Lung (tissue), 16 donors: ENCODE results near the gene PRLR. TPM values are rescaled to one million over a fixed set of nuclear protein-coding genes. Genes with fewer than 3 reads are reported as not detected.
A peak's percentile ranks its signal among the peaks of the same experiment; 100 is the strongest.

Source experiments
- ATAC-seq: fragments of 200-7000 bp; cut with Tn5 transposase; one replicate; pipeline ENCODE4 v1.9.1; 2020; ENCODE audit warnings: moderate number of reproducible peaks; ENCODE audit not compliant: insufficient read depth, low FRiP score
- DNase-seq, 3 donors: peaks; one replicate each; pipeline ENCODE4 v3.0.0-alpha.2; 2013 to 2017
- H3K27ac ChIP-seq, 2 donors: one replicate each; pipeline ENCODE4 v1.5.1; 2013; ENCODE audit warnings: mild to moderate bottlenecking in 2 of 2, moderate library complexity in 2 of 2, control low read depth in 1 of 2, inconsistent platforms in 1 of 2, low read depth in 1 of 2, low read length in 1 of 2
- H3K27me3 ChIP-seq, 3 donors: one replicate each; pipeline ENCODE4 v1.5.1; 2013; ENCODE audit warnings: low read length in 2 of 3; ENCODE audit not compliant: control insufficient read depth in 3 of 3, insufficient read depth in 3 of 3
- H3K36me3 ChIP-seq, 4 donors: one replicate each; pipeline ENCODE4 v1.5.1; 2013; ENCODE audit warnings: low read length in 4 of 4, mild to moderate bottlenecking in 1 of 4, moderate library complexity in 1 of 4; ENCODE audit not compliant: control insufficient read depth in 4 of 4, insufficient read depth in 4 of 4
- H3K4me1 ChIP-seq, 5 donors: one replicate each; pipeline ENCODE4 v1.5.1; 2013; ENCODE audit warnings: low read length in 5 of 5, mild to moderate bottlenecking in 2 of 5, moderate library complexity in 1 of 5; ENCODE audit not compliant: control insufficient read depth in 5 of 5, insufficient read depth in 5 of 5
- H3K4me3 ChIP-seq: one replicate; pipeline ENCODE4 v1.5.1; 2013; ENCODE audit warnings: mild to moderate bottlenecking, control low read depth, moderate library complexity
- H3K9ac ChIP-seq, 2 donors: one replicate each; pipeline ENCODE4 v1.5.1; 2013; ENCODE audit warnings: low read length in 2 of 2, control low read depth in 1 of 2; ENCODE audit not compliant: insufficient read depth in 1 of 2
- H3K9me3 ChIP-seq, 4 donors: one replicate each; pipeline ENCODE4 v1.5.1; 2013; ENCODE audit warnings: low read length in 3 of 4, mild to moderate bottlenecking in 1 of 4, moderate library complexity in 1 of 4; ENCODE audit not compliant: control insufficient read depth in 4 of 4, insufficient read depth in 3 of 4
- WGBS, 2 donors: extraction: QIAGEN DNeasy Blood & Tissue Kit; methylation state at CpG; one replicate each; pipeline ENCODE4 v1.1.7; 2013; 5-methylcytosine and 5-hydroxymethylcytosine counted together
- long read RNA-seq, 5 donors: transcript quantifications; one replicate each; lab custom pipeline, GENCODE V29; 2026
- polyA plus RNA-seq, 2 donors: library from polyadenylated mRNA; stranded (reverse); fragments of 200-250 nt; gene quantifications; one replicate each; pipeline ENCODE4 v1.2.1, GENCODE V29; 2013
- total RNA-seq, 2 donors: library from RNA; depleted of rRNA in 1 of 2; stranded (reverse); fragments of >200 nt in 1 of 2; gene quantifications; one replicate each; pipeline ENCODE4 v1.2.1, GENCODE V29; 2014 to 2021
- TF ChIP-seq, protein P1 (sequence below): IDR thresholded peaks from 2 replicates; pipeline ENCODE4 v1.5.1; 2012; ENCODE audit warnings: mild to moderate bottlenecking; ENCODE audit errors: control extremely low read depth, extremely low read depth
- donor health status: control.
- donor health status: control.
- donor health status: Bipolar disorder and iron deficiency.
- donor health status: healthy.
- donor health status: DM: yes; HTN: yes; CAD: no.

Gene PRLR
- total RNA-seq (1 to 10 TPM; 1.4 to 3.4 TPM), polyA plus RNA-seq (under 1 TPM; 0.02 to 0.11 TPM)
- long read RNA-seq, donor 1 = 0 reads
- long read RNA-seq, donor 2 = 0 reads
- long read RNA-seq, donor 3 = 0 reads
- long read RNA-seq, donor 4 = 0 reads
- long read RNA-seq, donor 5 = 0 reads

GRCh38 chr5:35230038-35230611, at the start of gene PRLR:
TSS of gene PRLR (minus strand) at chr5:35230487. CDS start at chr5:35089620, 140,867 bp downstream.
- peak within 1 kb of the TSS in 1 of 2 donors; percentile 13 for H3K9ac ChIP-seq

GRCh38 chr5:35274839-35275509, 44.7 kb upstream of the PRLR start:
- no peaks in the 10 kb centered on the region for H3K4me1 ChIP-seq
- H3K36me3 ChIP-seq = no peaks in the 10 kb centered on the region
- DNase-seq (no peak), ATAC-seq (no peak)
- TF ChIP-seq, protein P1, sequence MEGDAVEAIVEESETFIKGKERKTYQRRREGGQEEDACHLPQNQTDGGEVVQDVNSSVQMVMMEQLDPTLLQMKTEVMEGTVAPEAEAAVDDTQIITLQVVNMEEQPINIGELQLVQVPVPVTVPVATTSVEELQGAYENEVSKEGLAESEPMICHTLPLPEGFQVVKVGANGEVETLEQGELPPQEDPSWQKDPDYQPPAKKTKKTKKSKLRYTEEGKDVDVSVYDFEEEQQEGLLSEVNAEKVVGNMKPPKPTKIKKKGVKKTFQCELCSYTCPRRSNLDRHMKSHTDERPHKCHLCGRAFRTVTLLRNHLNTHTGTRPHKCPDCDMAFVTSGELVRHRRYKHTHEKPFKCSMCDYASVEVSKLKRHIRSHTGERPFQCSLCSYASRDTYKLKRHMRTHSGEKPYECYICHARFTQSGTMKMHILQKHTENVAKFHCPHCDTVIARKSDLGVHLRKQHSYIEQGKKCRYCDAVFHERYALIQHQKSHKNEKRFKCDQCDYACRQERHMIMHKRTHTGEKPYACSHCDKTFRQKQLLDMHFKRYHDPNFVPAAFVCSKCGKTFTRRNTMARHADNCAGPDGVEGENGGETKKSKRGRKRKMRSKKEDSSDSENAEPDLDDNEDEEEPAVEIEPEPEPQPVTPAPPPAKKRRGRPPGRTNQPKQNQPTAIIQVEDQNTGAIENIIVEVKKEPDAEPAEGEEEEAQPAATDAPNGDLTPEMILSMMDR = no peak
- H3K9ac ChIP-seq = no peak overlapping the region
- 54 to 69% methylated on average over 2 of the region's 2 CpGs for WGBS, 2 donors
- no peaks in the 10 kb centered on the region for H3K27me3 ChIP-seq
- H3K4me3 ChIP-seq = no peak overlapping the region
- no peak overlapping the region for H3K27ac ChIP-seq
- H3K9me3 ChIP-seq = peaks cover 0 to 15% (median 1%) of the 10 kb centered on the region in 4 donors

More at GRCh38 chr5:35230038-35230611, at the start of gene PRLR:
- peaks cover 0 to 11% (median 9%) of the 10 kb centered on the region in 3 donors for H3K27me3 ChIP-seq
- H3K36me3 ChIP-seq = no peaks in the 10 kb centered on the region
- TF ChIP-seq, protein P1 = no peak
- H3K4me1 ChIP-seq = peaks cover 0 to 14% (median 0%) of the 10 kb centered on the region in 5 donors
- H3K9me3 ChIP-seq = no peaks in the 10 kb centered on the region
- WGBS, 2 donors = 1% methylated on average over 28 to 42 of the region's 42 CpGs
- DNase-seq (peak; percentile 35 to 66 (median 41)), ATAC-seq (peak; percentile 55)
- H3K27ac ChIP-seq = peak within 1 kb of the TSS in 1 of 2 donors; percentile 1
- H3K4me3 ChIP-seq = peak within 1 kb of the TSS; percentile 36

DNA sequence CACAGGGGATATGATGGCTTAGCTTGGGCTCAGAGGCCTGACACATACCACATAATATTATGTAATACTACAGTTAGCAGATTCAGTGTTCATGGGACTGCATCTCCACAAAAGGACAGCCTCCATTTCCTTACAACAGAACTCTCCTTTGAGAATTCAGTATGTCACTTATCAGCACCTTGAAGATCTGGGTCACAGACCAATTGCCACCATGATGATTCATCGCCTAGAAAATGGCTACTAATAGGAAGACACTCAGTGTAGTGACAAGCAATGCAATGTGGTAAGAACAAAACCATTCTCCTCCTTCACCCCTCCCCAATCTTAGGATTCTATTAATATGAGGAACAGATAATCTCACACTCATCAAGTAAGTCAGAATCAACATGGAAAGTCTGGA, 38.7 kb upstream of the PRLR start:
- H3K9ac ChIP-seq = no peak overlapping the region
- H3K36me3 ChIP-seq = no peaks in the 10 kb centered on the region
- H3K4me3 ChIP-seq = no peak overlapping the region
- DNase-seq (no peak), ATAC-seq (no peak)
- WGBS, 2 donors = 96 to 97% methylated on average over 1 of the region's 1 CpG
- H3K27me3 ChIP-seq = no peaks in the 10 kb centered on the region
- no peaks in the 10 kb centered on the region for H3K4me1 ChIP-seq
- H3K27ac ChIP-seq = no peak overlapping the region
- TF ChIP-seq, protein P1 = no peak
- H3K9me3 ChIP-seq = no peaks in the 10 kb centered on the region
